Measurements from ENCODE around the gene INAFM2. TPM values are rescaled to one million over a fixed set of nuclear protein-coding genes. Genes with fewer than 3 reads are reported as not detected.

The INAFM2 gene
- total and polyA plus RNA-seq, 9 of the 15 experiments (the other 6 are each of a cell fraction or from before 2014, with no cell fraction given), result 11.8 to 43.1 (median 27.2) TPM

DNA sequence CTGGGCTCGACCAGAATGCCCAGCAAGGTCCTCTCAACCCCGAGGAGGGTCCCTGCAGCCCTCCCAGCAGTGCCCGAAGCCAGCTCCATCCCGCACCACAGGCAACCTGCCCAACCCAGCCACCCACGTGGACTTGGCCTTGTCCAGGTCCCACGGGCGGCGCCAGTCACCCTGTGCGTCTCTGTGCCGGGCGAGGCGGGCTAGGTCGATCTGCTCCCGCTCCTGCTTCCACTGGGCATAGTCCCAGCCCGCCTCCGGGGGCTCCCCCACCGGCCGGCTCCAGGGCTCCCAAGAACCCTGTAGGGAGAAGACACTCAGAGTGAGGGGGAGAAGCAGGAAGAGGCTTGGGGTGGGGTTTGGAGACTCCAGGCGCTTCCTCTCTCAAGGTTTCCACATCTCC, 14.1 kb downstream of the INAFM2 start:
- H3K79me2 ChIP-seq (ENCODE audit: control insufficient read depth, insufficient read depth, low read length), result no peaks in the 10 kb centered on the region
- ATAC-seq, result no peak
- no peak for TF ChIP-seq SOX6 (IDR thresholded peaks at IDR 0.05)
- TF ChIP-seq, protein P1, sequence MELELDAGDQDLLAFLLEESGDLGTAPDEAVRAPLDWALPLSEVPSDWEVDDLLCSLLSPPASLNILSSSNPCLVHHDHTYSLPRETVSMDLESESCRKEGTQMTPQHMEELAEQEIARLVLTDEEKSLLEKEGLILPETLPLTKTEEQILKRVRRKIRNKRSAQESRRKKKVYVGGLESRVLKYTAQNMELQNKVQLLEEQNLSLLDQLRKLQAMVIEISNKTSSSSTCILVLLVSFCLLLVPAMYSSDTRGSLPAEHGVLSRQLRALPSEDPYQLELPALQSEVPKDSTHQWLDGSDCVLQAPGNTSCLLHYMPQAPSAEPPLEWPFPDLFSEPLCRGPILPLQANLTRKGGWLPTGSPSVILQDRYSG (tag; conservative IDR thresholded peaks at IDR 0.05; ENCODE audit: low read depth), result no peak
- TF ChIP-seq NEUROD1 (IDR thresholded peaks at IDR 0.05; ENCODE audit: borderline replicate concordance, low read depth, low read length, partially characterized antibody), result no peak
- TF ChIP-seq NFXL1 (CRISPR knock-in tag; IDR thresholded peaks at IDR 0.05), result no peak
- no peak for TF ChIP-seq ARID2 (IDR thresholded peaks at IDR 0.05)
- TF ChIP-seq HNRNPLL (IDR thresholded peaks at IDR 0.05; ENCODE audit: low read depth, low read length, poor library complexity, severe bottlenecking), result no peak
- no peak for TF ChIP-seq FOXJ3 (CRISPR knock-in tag; IDR thresholded peaks at IDR 0.05)
- TF ChIP-seq, protein P2, sequence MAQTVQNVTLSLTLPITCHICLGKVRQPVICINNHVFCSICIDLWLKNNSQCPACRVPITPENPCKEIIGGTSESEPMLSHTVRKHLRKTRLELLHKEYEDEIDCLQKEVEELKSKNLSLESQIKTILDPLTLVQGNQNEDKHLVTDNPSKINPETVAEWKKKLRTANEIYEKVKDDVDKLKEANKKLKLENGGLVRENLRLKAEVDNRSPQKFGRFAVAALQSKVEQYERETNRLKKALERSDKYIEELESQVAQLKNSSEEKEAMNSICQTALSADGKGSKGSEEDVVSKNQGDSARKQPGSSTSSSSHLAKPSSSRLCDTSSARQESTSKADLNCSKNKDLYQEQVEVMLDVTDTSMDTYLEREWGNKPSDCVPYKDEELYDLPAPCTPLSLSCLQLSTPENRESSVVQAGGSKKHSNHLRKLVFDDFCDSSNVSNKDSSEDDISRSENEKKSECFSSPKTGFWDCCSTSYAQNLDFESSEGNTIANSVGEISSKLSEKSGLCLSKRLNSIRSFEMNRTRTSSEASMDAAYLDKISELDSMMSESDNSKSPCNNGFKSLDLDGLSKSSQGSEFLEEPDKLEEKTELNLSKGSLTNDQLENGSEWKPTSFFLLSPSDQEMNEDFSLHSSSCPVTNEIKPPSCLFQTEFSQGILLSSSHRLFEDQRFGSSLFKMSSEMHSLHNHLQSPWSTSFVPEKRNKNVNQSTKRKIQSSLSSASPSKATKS (CRISPR knock-in tag; IDR thresholded peaks at IDR 0.05), result no peak
- no peak for TF ChIP-seq SP1 (CRISPR knock-in tag; IDR thresholded peaks at IDR 0.05)
- no peak for TF ChIP-seq PHB (CRISPR knock-in tag; IDR thresholded peaks at IDR 0.05)
- TF ChIP-seq POU5F1 (IDR thresholded peaks at IDR 0.05; ENCODE audit: borderline replicate concordance, low read depth, low read length, partially characterized antibody), result no peak
- TF ChIP-seq, protein P3, sequence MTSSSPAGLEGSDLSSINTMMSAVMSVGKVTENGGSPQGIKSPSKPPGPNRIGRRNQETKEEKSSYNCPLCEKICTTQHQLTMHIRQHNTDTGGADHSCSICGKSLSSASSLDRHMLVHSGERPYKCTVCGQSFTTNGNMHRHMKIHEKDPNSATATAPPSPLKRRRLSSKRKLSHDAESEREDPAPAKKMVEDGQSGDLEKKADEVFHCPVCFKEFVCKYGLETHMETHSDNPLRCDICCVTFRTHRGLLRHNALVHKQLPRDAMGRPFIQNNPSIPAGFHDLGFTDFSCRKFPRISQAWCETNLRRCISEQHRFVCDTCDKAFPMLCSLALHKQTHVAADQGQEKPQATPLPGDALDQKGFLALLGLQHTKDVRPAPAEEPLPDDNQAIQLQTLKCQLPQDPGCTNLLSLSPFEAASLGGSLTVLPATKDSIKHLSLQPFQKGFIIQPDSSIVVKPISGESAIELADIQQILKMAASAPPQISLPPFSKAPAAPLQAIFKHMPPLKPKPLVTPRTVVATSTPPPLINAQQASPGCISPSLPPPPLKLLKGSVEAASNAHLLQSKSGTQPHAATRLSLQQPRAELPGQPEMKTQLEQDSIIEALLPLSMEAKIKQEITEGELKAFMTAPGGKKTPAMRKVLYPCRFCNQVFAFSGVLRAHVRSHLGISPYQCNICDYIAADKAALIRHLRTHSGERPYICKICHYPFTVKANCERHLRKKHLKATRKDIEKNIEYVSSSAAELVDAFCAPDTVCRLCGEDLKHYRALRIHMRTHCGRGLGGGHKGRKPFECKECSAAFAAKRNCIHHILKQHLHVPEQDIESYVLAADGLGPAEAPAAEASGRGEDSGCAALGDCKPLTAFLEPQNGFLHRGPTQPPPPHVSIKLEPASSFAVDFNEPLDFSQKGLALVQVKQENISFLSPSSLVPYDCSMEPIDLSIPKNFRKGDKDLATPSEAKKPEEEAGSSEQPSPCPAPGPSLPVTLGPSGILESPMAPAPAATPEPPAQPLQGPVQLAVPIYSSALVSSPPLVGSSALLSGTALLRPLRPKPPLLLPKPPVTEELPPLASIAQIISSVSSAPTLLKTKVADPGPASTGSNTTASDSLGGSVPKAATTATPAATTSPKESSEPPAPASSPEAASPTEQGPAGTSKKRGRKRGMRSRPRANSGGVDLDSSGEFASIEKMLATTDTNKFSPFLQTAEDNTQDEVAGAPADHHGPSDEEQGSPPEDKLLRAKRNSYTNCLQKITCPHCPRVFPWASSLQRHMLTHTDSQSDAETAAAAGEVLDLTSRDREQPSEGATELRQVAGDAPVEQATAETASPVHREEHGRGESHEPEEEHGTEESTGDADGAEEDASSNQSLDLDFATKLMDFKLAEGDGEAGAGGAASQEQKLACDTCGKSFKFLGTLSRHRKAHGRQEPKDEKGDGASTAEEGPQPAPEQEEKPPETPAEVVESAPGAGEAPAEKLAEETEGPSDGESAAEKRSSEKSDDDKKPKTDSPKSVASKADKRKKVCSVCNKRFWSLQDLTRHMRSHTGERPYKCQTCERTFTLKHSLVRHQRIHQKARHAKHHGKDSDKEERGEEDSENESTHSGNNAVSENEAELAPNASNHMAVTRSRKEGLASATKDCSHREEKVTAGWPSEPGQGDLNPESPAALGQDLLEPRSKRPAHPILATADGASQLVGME (CRISPR knock-in tag; IDR thresholded peaks at IDR 0.05), result no peak

More for the DNA sequence above, 14.1 kb downstream of the INAFM2 start:
- no peaks in the 10 kb centered on the region for H3K36me3 ChIP-seq (ENCODE audit: control insufficient read depth, insufficient read depth, low read length)
- in situ Hi-C loops (cut with MboI) (no loop called here), intact Hi-C loops (cut with micrococcal nuclease) (loop anchor here (5.0 kb wide), 1 partner anchor 120 kb away; no protein-coding TSS in a partner anchor)
- DNase-seq (ENCODE audit: extremely low read depth in 1 of 4, low spot score in 3 of 4) (no peak), FAIRE-seq (no peak)
- no peaks in the 10 kb centered on the region for H3K27me3 ChIP-seq (ENCODE audit: control insufficient read depth in 2 of 2, insufficient read depth in 2 of 2, low read length in 2 of 2)
- peaks cover 6% of the 10 kb centered on the region; the same call in 1 of the 2 replicates for H4K20me1 ChIP-seq (replicated peaks; ENCODE audit: control insufficient read depth, insufficient read depth, low read length)
- 76% methylated on average over 9 of the region's 19 CpGs for WGBS (ENCODE audit: insufficient coverage, low coverage, missing lambda C conversion rate)
- no peaks in the 10 kb centered on the region for H3K9me3 ChIP-seq (replicated peaks; ENCODE audit: control insufficient read depth, insufficient read depth, low read depth, low read length)
- peak overlapping the region; percentile 69 for H2AFZ ChIP-seq (ENCODE audit: low read depth, low read length)
- no peak overlapping the region for H3K4me2 ChIP-seq (ENCODE audit: insufficient read depth, low read length)
- no peak overlapping the region for H3K27ac ChIP-seq (ENCODE audit: extremely low read depth, low read depth, low read length)
- POLR2A ChIA-PET, result interaction anchor here (0.6 to 2.2 kb wide), 5 partner anchors 9 to 58 kb away, joined by 3 to 12 read pairs (median 5); partner anchors contain the start of gene INAFM2
- no peak overlapping the region for H3K4me3 ChIP-seq
- H3K9ac ChIP-seq (ENCODE audit: insufficient read depth in 1 of 2, low read depth in 2 of 2, low read length in 2 of 2), result peak overlapping the region in 1 of 2 experiments; percentile 33; a peak in 1 of 4 replicates
- peaks cover 22 to 63% of the 10 kb centered on the region in 2 experiments for H3K4me1 ChIP-seq (replicated peaks in 1 of 2; ENCODE audit: control insufficient read depth in 2 of 2, insufficient read depth in 2 of 2, low read length in 2 of 2)
- no TSS peak for BruUV-seq (replicated peaks)
- no peaks in the 10 kb centered on the region for H3K9me1 ChIP-seq (ENCODE audit: control insufficient read depth, insufficient read depth, low read length)
- CTCF ChIA-PET (ENCODE audit: low intra/inter-chr PET ratio), result interaction anchor here (0.6 to 1.9 kb wide), 6 partner anchors 15 to 61 kb away, joined by 3 to 11 read pairs (median 6); partner anchors contain the start of genes ANKRD63 and INAFM2

Data from K562 (cell line).